Limb (tissue), 2 donors: Measurements from ENCODE around the gene ZBTB18.
A peak's percentile ranks its signal among the peaks of the same experiment; 100 is the strongest.
"Not testable (repeated sequence)": the region's sequence is repeated elsewhere in the genome, so short reads cannot be mapped to it uniquely, and the experiment has no call there.

Experiments
- DNase-seq, 2 donors: peaks; one replicate each; pipeline ENCODE4 v3.0.0-alpha.2; 2016; ENCODE audit errors: extremely low spot score in 2 of 2

ZBTB18 gene

GRCh38 chr1:244041466-244042120 lies 9.5 kb upstream of the ZBTB18 start:
- no peak for DNase-seq

- DNase-seq = no peak
Measured at GRCh38 chr1:244042293-244042692, 8.8 kb upstream of the ZBTB18 start.

- DNase-seq = no peak
Measured at GRCh38 chr1:244044423-244044822, 6.7 kb upstream of the ZBTB18 start.

GRCh38 chr1:244046254-244046653 lies 4.8 kb upstream of the ZBTB18 start:
- DNase-seq = not testable (repeated sequence)

- DNase-seq = no peak
Measured at GRCh38 chr1:244046907-244047611, 4.0 kb upstream of the ZBTB18 start.

GRCh38 chr1:244047621-244048255 lies 3.3 kb upstream of the ZBTB18 start:
- DNase-seq = peak in 1 of 2 donors; percentile 29

GRCh38 chr1:244048256-244049161 lies 2.6 kb upstream of the ZBTB18 start:
- DNase-seq = peak; percentile 99

GRCh38 chr1:244049162-244050013 lies 1.7 kb upstream of the ZBTB18 start:
- DNase-seq = peak; percentile 17 to 77

- no peak for DNase-seq
Measured at GRCh38 chr1:244050014-244050834, 859 bp upstream of the ZBTB18 start.

- peak in 1 of 2 donors; percentile 45 for DNase-seq
Measured at GRCh38 chr1:244052016-244052727, 1.1 kb downstream of the ZBTB18 start.

GRCh38 chr1:244052728-244053312 lies 1.7 kb downstream of the ZBTB18 start:
- no peak for DNase-seq

GRCh38 chr1:244053831-244054230 lies 2.7 kb downstream of the ZBTB18 start:
- no peak for DNase-seq

- DNase-seq = no peak
Measured at GRCh38 chr1:244054247-244054923, 3.3 kb downstream of the ZBTB18 start.

GRCh38 chr1:244054924-244055263 lies 3.8 kb downstream of the ZBTB18 start:
- no peak for DNase-seq

GRCh38 chr1:244056577-244056976 lies 5.5 kb downstream of the ZBTB18 start:
- no peak for DNase-seq

- no peak for DNase-seq
Measured at GRCh38 chr1:244057474-244058385, 6.6 kb downstream of the ZBTB18 start.

GRCh38 chr1:244060117-244060516 lies 9.0 kb downstream of the ZBTB18 start:
- DNase-seq = no peak
